ENCODE data around the gene STEAP3. TPM values are rescaled to one million over a fixed set of nuclear protein-coding genes. Genes with fewer than 3 reads are reported as not detected.

Gene STEAP3
- total RNA-seq, 3 donors from 2014 or later (not counting 1 experiment from before 2014, with no cell fraction given): 1.7 to 2.5 (median 2.0) TPM

DNA sequence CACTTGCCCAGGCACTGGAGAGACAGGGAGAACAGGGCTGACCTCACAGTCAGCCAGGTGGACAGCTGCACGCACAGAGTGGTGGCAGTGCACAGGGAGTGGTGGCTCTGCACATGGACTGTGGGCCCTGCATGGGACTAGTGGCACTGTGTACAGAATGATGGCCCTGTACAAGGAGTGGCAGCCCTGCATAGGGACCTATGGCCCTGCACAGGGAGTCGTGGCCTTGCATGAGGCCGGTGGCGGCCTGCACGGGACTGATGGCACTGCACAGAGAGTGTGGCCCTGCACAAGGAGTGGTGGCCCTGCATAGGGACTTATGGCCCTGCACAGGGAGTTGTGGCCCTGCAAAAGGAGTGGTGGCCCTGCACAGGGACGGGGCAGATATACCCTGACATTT lies 19.1 kb upstream of the STEAP3 start:
- no peak for ATAC-seq

DNA sequence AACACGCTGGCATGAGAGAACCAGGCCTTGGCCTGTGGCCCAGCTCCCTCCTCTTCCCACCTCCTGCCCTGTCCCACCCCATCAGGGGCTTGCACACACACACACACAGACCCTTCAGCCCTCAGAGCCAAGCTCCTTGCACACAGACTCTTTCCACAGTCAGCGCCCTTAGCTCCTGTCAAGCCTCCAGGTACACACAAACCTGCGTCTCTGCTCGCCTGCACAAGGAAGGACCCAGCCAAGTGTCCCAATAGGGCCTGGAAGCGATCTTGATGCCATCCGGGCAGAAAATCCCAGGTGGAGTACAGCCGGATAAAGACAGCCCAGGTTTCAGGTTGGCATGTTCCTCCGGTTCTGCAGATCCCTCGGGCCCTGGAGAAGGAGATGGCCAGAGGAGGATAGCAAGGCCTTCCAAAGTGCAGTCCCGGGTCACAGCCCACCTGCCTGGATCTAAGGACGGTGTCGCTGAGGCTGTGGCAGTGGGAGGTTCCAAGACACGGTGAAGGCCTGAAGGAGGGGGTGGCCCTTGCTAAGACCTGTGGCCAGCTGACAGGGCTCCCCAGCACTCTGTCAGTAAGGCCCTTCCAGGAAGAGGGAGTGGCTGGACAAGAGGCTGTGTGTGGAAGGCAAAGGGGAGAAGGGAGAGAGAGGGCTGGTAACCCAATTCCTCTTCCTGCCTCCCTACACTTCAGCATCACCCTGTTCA lies 18.5 kb upstream of the STEAP3 start:
- ATAC-seq (no peak), DNase-seq (no peak)
- WGBS (ENCODE audit: insufficient coverage): 84% methylated on average over 13 of the region's 13 CpGs

More for the DNA sequence above, 19.1 kb upstream of the STEAP3 start:
- H3K27ac ChIP-seq (ENCODE audit: low read length): no peak overlapping the region
- intact Hi-C loops (cut with micrococcal nuclease): no loop called here
- no peak overlapping the region for H3K4me3 ChIP-seq (ENCODE audit: low read length)
- no peak overlapping the region for H3K27ac Mint-ChIP-seq
- no peak overlapping the region for H3K4me3 Mint-ChIP-seq
- H3K36me3 ChIP-seq (ENCODE audit: control insufficient read depth, insufficient read depth, low read length): no peaks in the 10 kb centered on the region
- peaks cover 4 to 7% of the 10 kb centered on the region in 2 donors for H3K27me3 Mint-ChIP-seq (ENCODE audit: low read depth in 2 of 2)
- TF ChIP-seq, protein P1, sequence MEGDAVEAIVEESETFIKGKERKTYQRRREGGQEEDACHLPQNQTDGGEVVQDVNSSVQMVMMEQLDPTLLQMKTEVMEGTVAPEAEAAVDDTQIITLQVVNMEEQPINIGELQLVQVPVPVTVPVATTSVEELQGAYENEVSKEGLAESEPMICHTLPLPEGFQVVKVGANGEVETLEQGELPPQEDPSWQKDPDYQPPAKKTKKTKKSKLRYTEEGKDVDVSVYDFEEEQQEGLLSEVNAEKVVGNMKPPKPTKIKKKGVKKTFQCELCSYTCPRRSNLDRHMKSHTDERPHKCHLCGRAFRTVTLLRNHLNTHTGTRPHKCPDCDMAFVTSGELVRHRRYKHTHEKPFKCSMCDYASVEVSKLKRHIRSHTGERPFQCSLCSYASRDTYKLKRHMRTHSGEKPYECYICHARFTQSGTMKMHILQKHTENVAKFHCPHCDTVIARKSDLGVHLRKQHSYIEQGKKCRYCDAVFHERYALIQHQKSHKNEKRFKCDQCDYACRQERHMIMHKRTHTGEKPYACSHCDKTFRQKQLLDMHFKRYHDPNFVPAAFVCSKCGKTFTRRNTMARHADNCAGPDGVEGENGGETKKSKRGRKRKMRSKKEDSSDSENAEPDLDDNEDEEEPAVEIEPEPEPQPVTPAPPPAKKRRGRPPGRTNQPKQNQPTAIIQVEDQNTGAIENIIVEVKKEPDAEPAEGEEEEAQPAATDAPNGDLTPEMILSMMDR (IDR thresholded peaks at IDR 0.05): no peak
- no peaks in the 10 kb centered on the region for H3K9me3 Mint-ChIP-seq
- no peaks in the 10 kb centered on the region for H3K4me1 ChIP-seq (ENCODE audit: control insufficient read depth, insufficient read depth, low read length)
- no peaks in the 10 kb centered on the region for H3K36me3 Mint-ChIP-seq
- peaks cover 0 to 6% of the 10 kb centered on the region in 2 donors for H3K4me1 Mint-ChIP-seq
- 85% methylated on average over 6 of the region's 6 CpGs for WGBS (ENCODE audit: insufficient coverage)
- no peaks in the 10 kb centered on the region for H3K9me3 ChIP-seq (ENCODE audit: control insufficient read depth, insufficient read depth, low read length)
- DNase-seq: no peak
- no peaks in the 10 kb centered on the region for H3K27me3 ChIP-seq (ENCODE audit: control insufficient read depth, insufficient read depth, low read length)

DNA sequence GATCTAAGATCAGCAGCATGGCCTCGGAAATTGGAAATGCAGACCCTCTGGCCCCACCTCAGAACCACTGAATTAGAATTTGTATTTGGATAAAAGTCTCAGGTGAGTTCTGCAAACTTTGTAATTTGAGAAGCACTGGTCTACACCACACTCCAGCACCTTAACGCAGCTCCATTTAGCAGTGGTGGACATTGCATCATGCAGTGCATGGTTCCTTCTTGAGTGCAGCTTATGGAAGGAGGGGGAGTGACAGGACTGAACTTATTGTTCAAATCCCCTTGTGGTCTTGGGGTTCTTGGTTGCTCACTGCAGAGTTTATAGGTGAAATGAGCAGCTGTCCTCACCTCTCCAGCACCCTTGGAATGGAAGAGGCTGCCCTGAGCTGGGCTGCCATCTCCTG lies 17.4 kb upstream of the STEAP3 start:
- Histone ChIP-seq H3K4me1 (ENCODE audit: control insufficient read depth, insufficient read depth, low read length) (no peaks in the 10 kb centered on the region), H3K27me3 (ENCODE audit: control insufficient read depth, insufficient read depth, low read length) (no peaks in the 10 kb centered on the region), H3K4me3 (ENCODE audit: low read length) (no peak overlapping the region), H3K9me3 (ENCODE audit: control insufficient read depth, insufficient read depth, low read length) (no peaks in the 10 kb centered on the region), H3K27ac (ENCODE audit: low read length) (no peak overlapping the region), H3K36me3 (ENCODE audit: control insufficient read depth, insufficient read depth, low read length) (no peaks in the 10 kb centered on the region)
- H3K4me1 Mint-ChIP-seq: peaks cover 0 to 6% of the 10 kb centered on the region in 2 donors
- no CpG with 5 or more reads among the region's 2 CpGs for WGBS (ENCODE audit: insufficient coverage)
- H3K36me3 Mint-ChIP-seq: no peaks in the 10 kb centered on the region
- DNase-seq: no peak
- peaks cover 6% of the 10 kb centered on the region in 2 donors for H3K27me3 Mint-ChIP-seq (ENCODE audit: low read depth in 2 of 2)
- no peaks in the 10 kb centered on the region for H3K9me3 Mint-ChIP-seq
- TF ChIP-seq, protein P1 (IDR thresholded peaks at IDR 0.05): no peak
- no peak overlapping the region for H3K4me3 Mint-ChIP-seq
- ATAC-seq: no peak
- no peak overlapping the region for H3K27ac Mint-ChIP-seq
- intact Hi-C loops (cut with micrococcal nuclease): no loop called here

More for the DNA sequence above, 18.5 kb upstream of the STEAP3 start:
- Mint-ChIP-seq H3K9me3 (no peaks in the 10 kb centered on the region), H3K27ac (no peak overlapping the region), H3K4me1 (peaks cover 0 to 6% of the 10 kb centered on the region in 2 donors), H3K36me3 (no peaks in the 10 kb centered on the region), H3K4me3 (no peak overlapping the region), H3K27me3 (ENCODE audit: low read depth in 2 of 2) (peaks cover 6 to 7% of the 10 kb centered on the region in 2 donors)
- H3K4me3 ChIP-seq (ENCODE audit: low read length): no peak overlapping the region
- no peaks in the 10 kb centered on the region for H3K4me1 ChIP-seq (ENCODE audit: control insufficient read depth, insufficient read depth, low read length)
- intact Hi-C loops (cut with micrococcal nuclease): no loop called here
- TF ChIP-seq, protein P1 (IDR thresholded peaks at IDR 0.05): no peak
- H3K9me3 ChIP-seq (ENCODE audit: control insufficient read depth, insufficient read depth, low read length): no peaks in the 10 kb centered on the region
- H3K36me3 ChIP-seq (ENCODE audit: control insufficient read depth, insufficient read depth, low read length): no peaks in the 10 kb centered on the region
- H3K27ac ChIP-seq (ENCODE audit: low read length): no peak overlapping the region
- no peaks in the 10 kb centered on the region for H3K27me3 ChIP-seq (ENCODE audit: control insufficient read depth, insufficient read depth, low read length)

DNA sequence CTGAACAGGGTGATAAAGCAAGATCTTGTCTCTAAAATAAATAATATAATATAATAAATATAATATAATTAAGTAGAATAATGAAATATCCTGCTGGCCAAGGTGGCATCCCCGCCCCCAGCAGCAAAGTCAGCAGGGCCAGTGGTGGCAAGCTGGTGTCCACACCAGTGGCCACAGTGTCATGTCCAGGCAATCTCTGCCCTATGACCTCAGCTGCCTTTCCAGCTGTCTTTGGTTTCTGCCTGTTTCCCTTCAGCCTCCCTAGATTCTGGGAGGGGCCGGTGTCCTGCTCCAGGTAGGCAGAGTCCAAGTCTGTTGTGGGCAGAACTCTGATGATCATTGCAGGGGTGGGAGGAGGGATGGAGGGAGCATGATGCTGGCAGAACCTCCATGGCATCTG lies 16.2 kb upstream of the STEAP3 start:
- DNase-seq (no peak), ATAC-seq (no peak)
- H3K36me3 ChIP-seq (ENCODE audit: control insufficient read depth, insufficient read depth, low read length): no peaks in the 10 kb centered on the region
- 86% methylated on average over 2 of the region's 2 CpGs for WGBS (ENCODE audit: insufficient coverage)
- no peaks in the 10 kb centered on the region for H3K27me3 ChIP-seq (ENCODE audit: control insufficient read depth, insufficient read depth, low read length)
- H3K27me3 Mint-ChIP-seq (ENCODE audit: low read depth in 2 of 2): peaks cover 6% of the 10 kb centered on the region in 2 donors
- intact Hi-C loops (cut with micrococcal nuclease): no loop called here
- H3K4me3 Mint-ChIP-seq: no peak overlapping the region
- no peak overlapping the region for H3K27ac Mint-ChIP-seq
- no peaks in the 10 kb centered on the region for H3K9me3 ChIP-seq (ENCODE audit: control insufficient read depth, insufficient read depth, low read length)
- H3K4me1 Mint-ChIP-seq: peaks cover 0 to 6% of the 10 kb centered on the region in 2 donors
- H3K36me3 Mint-ChIP-seq: no peaks in the 10 kb centered on the region
- H3K9me3 Mint-ChIP-seq: no peaks in the 10 kb centered on the region
- H3K27ac ChIP-seq (ENCODE audit: low read length): no peak overlapping the region
- H3K4me1 ChIP-seq (ENCODE audit: control insufficient read depth, insufficient read depth, low read length): no peaks in the 10 kb centered on the region
- H3K4me3 ChIP-seq (ENCODE audit: low read length): no peak overlapping the region
- TF ChIP-seq, protein P1 (IDR thresholded peaks at IDR 0.05): no peak
